Measurements from ENCODE around the gene LIPI.

LIPI gene

DNA sequence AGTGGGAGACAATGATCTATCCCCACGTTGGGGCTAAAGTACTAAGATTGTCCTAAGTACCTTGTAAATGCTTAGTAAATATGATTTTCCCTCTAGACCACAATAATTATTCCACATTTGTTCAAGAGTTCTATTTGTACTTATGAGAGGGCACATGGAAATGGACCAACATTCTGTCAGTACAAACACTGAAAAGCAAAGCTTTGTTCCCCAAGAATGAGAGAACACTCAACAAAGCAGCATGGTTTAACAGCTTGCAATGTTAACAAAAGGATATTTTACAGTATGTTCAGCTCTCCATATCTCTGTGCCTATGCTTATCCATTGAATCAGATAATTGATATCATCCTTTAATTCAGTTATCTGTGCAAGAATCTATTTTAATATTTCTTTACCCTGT is 40.6 kb upstream of the LIPI start:
- no peak for TF ChIP-seq EZH2 (IDR thresholded peaks at IDR 0.05; ENCODE audit: borderline replicate concordance, low read depth, low read length, severe bottlenecking)
- TF ChIP-seq, protein P1, sequence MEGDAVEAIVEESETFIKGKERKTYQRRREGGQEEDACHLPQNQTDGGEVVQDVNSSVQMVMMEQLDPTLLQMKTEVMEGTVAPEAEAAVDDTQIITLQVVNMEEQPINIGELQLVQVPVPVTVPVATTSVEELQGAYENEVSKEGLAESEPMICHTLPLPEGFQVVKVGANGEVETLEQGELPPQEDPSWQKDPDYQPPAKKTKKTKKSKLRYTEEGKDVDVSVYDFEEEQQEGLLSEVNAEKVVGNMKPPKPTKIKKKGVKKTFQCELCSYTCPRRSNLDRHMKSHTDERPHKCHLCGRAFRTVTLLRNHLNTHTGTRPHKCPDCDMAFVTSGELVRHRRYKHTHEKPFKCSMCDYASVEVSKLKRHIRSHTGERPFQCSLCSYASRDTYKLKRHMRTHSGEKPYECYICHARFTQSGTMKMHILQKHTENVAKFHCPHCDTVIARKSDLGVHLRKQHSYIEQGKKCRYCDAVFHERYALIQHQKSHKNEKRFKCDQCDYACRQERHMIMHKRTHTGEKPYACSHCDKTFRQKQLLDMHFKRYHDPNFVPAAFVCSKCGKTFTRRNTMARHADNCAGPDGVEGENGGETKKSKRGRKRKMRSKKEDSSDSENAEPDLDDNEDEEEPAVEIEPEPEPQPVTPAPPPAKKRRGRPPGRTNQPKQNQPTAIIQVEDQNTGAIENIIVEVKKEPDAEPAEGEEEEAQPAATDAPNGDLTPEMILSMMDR (IDR thresholded peaks at IDR 0.05; ENCODE audit: borderline replicate concordance, extremely low read depth, low read length, poor library complexity, severe bottlenecking): no peak
- peaks cover 6% of the 10 kb centered on the region for H3K4me1 ChIP-seq (ENCODE audit: insufficient read depth, low read length)
- no peak overlapping the region for H2AFZ ChIP-seq (ENCODE audit: low read depth, low read length)
- H3K36me3 ChIP-seq (ENCODE audit: insufficient read depth, low read length): no peaks in the 10 kb centered on the region
- no peak overlapping the region for H3K4me2 ChIP-seq (ENCODE audit: insufficient read depth, low read length)
- H4K20me1 ChIP-seq (ENCODE audit: insufficient read depth, low read length): no peaks in the 10 kb centered on the region
- no peak for DNase-seq
- no peak for ATAC-seq (ENCODE audit: insufficient read depth, low read depth)
- H3K27me3 ChIP-seq (ENCODE audit: insufficient read depth, low read length, poor library complexity): no peaks in the 10 kb centered on the region
- no peaks in the 10 kb centered on the region for H3K9me3 ChIP-seq (ENCODE audit: insufficient read depth, low read length, severe bottlenecking)
- no peaks in the 10 kb centered on the region for H3K79me2 ChIP-seq (ENCODE audit: insufficient read depth, low read length)
- no peak overlapping the region for H3K9ac ChIP-seq (ENCODE audit: low read depth, low read length)
- no peak overlapping the region for H3K27ac ChIP-seq (ENCODE audit: low read length)
- H3K4me3 ChIP-seq (ENCODE audit: low read depth in 1 of 2, low read length in 2 of 2): no peak overlapping the region

DNA sequence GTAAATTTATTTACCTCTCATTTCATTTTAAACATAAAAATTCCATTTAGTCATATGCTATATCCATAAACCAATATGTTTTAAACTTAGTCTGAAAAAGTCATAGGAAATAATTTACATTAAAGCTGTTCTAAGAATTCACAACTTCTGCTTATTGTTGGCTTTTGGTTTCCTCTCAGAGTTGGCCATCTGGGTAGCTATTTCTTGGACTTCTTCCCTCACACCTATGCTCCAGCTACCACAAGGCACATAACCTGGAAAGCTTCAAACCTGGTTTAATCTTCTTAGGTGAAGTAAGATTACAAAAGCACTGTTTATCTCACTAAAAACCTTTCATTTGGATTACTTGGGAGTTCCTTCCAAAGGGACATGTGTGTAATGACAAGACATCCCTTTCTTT is 35.0 kb upstream of the LIPI start:
- no peaks in the 10 kb centered on the region for H4K20me1 ChIP-seq (ENCODE audit: insufficient read depth, low read length)
- DNase-seq (no peak), ATAC-seq (ENCODE audit: insufficient read depth, low read depth) (no peak)
- H3K4me1 ChIP-seq (ENCODE audit: insufficient read depth, low read length): peaks cover 14% of the 10 kb centered on the region
- H3K36me3 ChIP-seq (ENCODE audit: insufficient read depth, low read length): no peaks in the 10 kb centered on the region
- H3K27ac ChIP-seq (ENCODE audit: low read length): no peak overlapping the region
- H3K4me2 ChIP-seq (ENCODE audit: insufficient read depth, low read length): no peak overlapping the region
- H3K79me2 ChIP-seq (ENCODE audit: insufficient read depth, low read length): no peaks in the 10 kb centered on the region
- no peak overlapping the region for H3K4me3 ChIP-seq (ENCODE audit: low read depth in 1 of 2, low read length in 2 of 2)
- TF ChIP-seq, protein P1 (IDR thresholded peaks at IDR 0.05; ENCODE audit: borderline replicate concordance, extremely low read depth, low read length, poor library complexity, severe bottlenecking): no peak
- TF ChIP-seq EZH2 (IDR thresholded peaks at IDR 0.05; ENCODE audit: borderline replicate concordance, low read depth, low read length, severe bottlenecking): no peak
- no peaks in the 10 kb centered on the region for H3K27me3 ChIP-seq (ENCODE audit: insufficient read depth, low read length, poor library complexity)
- no peak overlapping the region for H2AFZ ChIP-seq (ENCODE audit: low read depth, low read length)
- no peak overlapping the region for H3K9ac ChIP-seq (ENCODE audit: low read depth, low read length)
- H3K9me3 ChIP-seq (ENCODE audit: insufficient read depth, low read length, severe bottlenecking): no peaks in the 10 kb centered on the region

DNA sequence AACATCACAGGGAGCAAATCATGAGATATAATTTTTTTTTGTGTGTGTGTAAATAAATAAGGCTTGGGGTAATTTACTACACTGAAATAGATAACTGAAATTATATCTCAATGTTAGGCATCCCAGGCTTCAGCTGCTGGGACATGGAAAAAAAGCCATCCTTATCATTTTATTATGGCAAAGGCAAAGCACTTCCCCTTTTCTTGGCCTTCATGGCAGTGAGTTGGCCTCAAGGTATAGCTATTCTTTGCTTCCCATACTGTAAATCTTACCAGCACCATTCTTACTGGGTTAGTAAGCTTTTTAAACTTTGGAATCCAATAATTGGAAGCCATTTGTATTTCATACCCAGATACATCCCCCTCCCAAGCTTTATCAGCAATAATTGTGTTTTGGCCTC is 34.2 kb upstream of the LIPI start:
- no peak overlapping the region for H3K27ac ChIP-seq (ENCODE audit: low read length)
- no peaks in the 10 kb centered on the region for H3K9me3 ChIP-seq (ENCODE audit: insufficient read depth, low read length, severe bottlenecking)
- no peak overlapping the region for H3K4me3 ChIP-seq (ENCODE audit: low read depth in 1 of 2, low read length in 2 of 2)
- H3K4me1 ChIP-seq (ENCODE audit: insufficient read depth, low read length): peaks cover 14% of the 10 kb centered on the region
- ATAC-seq (ENCODE audit: insufficient read depth, low read depth) (no peak), DNase-seq (no peak)
- no peak overlapping the region for H3K4me2 ChIP-seq (ENCODE audit: insufficient read depth, low read length)
- H4K20me1 ChIP-seq (ENCODE audit: insufficient read depth, low read length): no peaks in the 10 kb centered on the region
- no peak for TF ChIP-seq EZH2 (IDR thresholded peaks at IDR 0.05; ENCODE audit: borderline replicate concordance, low read depth, low read length, severe bottlenecking)
- TF ChIP-seq, protein P1 (IDR thresholded peaks at IDR 0.05; ENCODE audit: borderline replicate concordance, extremely low read depth, low read length, poor library complexity, severe bottlenecking): no peak
- no peak overlapping the region for H2AFZ ChIP-seq (ENCODE audit: low read depth, low read length)
- no peaks in the 10 kb centered on the region for H3K36me3 ChIP-seq (ENCODE audit: insufficient read depth, low read length)
- no peak overlapping the region for H3K9ac ChIP-seq (ENCODE audit: low read depth, low read length)
- no peaks in the 10 kb centered on the region for H3K79me2 ChIP-seq (ENCODE audit: insufficient read depth, low read length)
- H3K27me3 ChIP-seq (ENCODE audit: insufficient read depth, low read length, poor library complexity): no peaks in the 10 kb centered on the region

DNA sequence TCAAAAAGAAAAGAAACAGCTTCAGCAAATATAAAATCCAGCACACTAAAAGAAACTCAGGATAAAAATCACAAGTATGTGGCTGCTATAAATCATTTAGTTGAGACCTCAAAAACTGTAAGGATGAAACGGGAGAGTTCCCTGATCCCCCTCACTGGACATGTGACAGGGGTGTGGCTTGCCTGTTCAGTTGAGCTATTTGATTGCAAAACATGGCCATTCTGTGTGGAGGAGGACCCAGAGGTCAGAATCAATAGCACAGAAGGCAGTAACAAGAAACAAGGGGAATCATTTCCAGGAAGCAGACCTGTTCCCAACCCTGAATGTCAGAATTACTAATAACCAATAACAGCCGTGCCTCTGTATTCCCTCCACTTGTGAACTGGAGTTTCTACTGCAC is 33.1 kb upstream of the LIPI start:
- H3K4me3 ChIP-seq (ENCODE audit: low read depth in 1 of 2, low read length in 2 of 2): no peak overlapping the region
- ATAC-seq (ENCODE audit: insufficient read depth, low read depth) (no peak), DNase-seq (no peak)
- H3K27me3 ChIP-seq (ENCODE audit: insufficient read depth, low read length, poor library complexity): no peaks in the 10 kb centered on the region
- no peak overlapping the region for H3K4me2 ChIP-seq (ENCODE audit: insufficient read depth, low read length)
- H3K79me2 ChIP-seq (ENCODE audit: insufficient read depth, low read length): no peaks in the 10 kb centered on the region
- H3K9me3 ChIP-seq (ENCODE audit: insufficient read depth, low read length, severe bottlenecking): no peaks in the 10 kb centered on the region
- H3K4me1 ChIP-seq (ENCODE audit: insufficient read depth, low read length): peaks cover 14% of the 10 kb centered on the region
- no peak for TF ChIP-seq EZH2 (IDR thresholded peaks at IDR 0.05; ENCODE audit: borderline replicate concordance, low read depth, low read length, severe bottlenecking)
- TF ChIP-seq, protein P1 (IDR thresholded peaks at IDR 0.05; ENCODE audit: borderline replicate concordance, extremely low read depth, low read length, poor library complexity, severe bottlenecking): no peak
- H3K9ac ChIP-seq (ENCODE audit: low read depth, low read length): no peak overlapping the region
- no peak overlapping the region for H2AFZ ChIP-seq (ENCODE audit: low read depth, low read length)
- H3K27ac ChIP-seq (ENCODE audit: low read length): no peak overlapping the region
- H4K20me1 ChIP-seq (ENCODE audit: insufficient read depth, low read length): no peaks in the 10 kb centered on the region
- H3K36me3 ChIP-seq (ENCODE audit: insufficient read depth, low read length): no peaks in the 10 kb centered on the region

Measured in DND-41 (cell line).